GM12878 (cell line): Measurements from ENCODE around the gene OSBPL3.

ENCODE experiments used
- CEBPB ChIP-seq, 2 experiments: fragments of 150-350 bp in 1 of 2; IDR thresholded peaks; 2 replicates each; pipeline ENCODE4 v1.6.1; 2012 to 2014; ENCODE audit warnings: low read depth in 2 of 2, low read length in 2 of 2, borderline replicate concordance in 1 of 2, inconsistent platforms in 1 of 2
- CHD4 ChIP-seq: fragments of 200-600 bp; sonication (generic); IDR thresholded peaks from 2 replicates; pipeline ENCODE4 v1.6.1; 2016; ENCODE audit warnings: mild to moderate bottlenecking
- MXI1 ChIP-seq: fragments of 150-350 bp; IDR thresholded peaks from 2 replicates; pipeline ENCODE4 v1.6.1; 2011; ENCODE audit warnings: low read depth, mild to moderate bottlenecking, inconsistent platforms, low read length, improper control_type of control experiment
- POLR2A ChIP-seq: IDR thresholded peaks from 2 replicates; pipeline ENCODE4 v1.6.1; 2011; ENCODE audit warnings: low read depth, mild to moderate bottlenecking, low read length
- SREBF1 ChIP-seq: IDR thresholded peaks from 2 replicates; pipeline ENCODE4 v1.6.1; 2012; ENCODE audit warnings: mild to moderate bottlenecking, low read length
- TF ChIP-seq, protein P1 (sequence below), 3 experiments: IDR thresholded peaks in 2 of 3; conservative IDR thresholded peaks in 1 of 3; 2 replicates each; pipeline ENCODE4 v1.5.1; 2011; ENCODE audit warnings: low read depth in 3 of 3, low read length in 3 of 3, mild to moderate bottlenecking in 3 of 3, control low read depth in 2 of 3, moderate library complexity in 2 of 3, inconsistent platforms in 1 of 3, mixed read lengths in 1 of 3; ENCODE audit not compliant: control insufficient read depth in 2 of 3, insufficient read depth in 1 of 3; ENCODE audit errors: extremely low read depth in 1 of 3

DNA sequence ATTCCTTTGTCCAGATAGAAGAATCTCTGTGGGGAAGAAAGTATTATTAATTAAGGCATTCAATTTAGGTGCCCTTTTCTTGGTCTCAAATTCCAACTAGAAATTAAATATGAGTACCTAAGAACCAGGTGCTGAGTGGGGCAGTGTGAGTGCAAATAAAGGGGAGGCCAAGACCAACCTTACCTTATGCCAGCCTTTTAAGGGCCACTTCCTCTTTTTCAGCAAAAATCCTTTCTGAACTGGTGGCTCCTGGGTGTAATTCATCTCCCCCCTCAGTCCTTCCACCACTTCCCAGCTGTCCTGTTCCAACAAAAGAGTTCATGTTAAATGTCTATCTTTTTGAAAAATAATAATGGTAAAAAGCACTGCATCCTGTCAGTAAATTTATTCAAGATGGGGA, 108.2 kb downstream of the OSBPL3 start:
- TF ChIP-seq CHD4 = no peak
- no peak for TF ChIP-seq SREBF1
- TF ChIP-seq, protein P1, sequence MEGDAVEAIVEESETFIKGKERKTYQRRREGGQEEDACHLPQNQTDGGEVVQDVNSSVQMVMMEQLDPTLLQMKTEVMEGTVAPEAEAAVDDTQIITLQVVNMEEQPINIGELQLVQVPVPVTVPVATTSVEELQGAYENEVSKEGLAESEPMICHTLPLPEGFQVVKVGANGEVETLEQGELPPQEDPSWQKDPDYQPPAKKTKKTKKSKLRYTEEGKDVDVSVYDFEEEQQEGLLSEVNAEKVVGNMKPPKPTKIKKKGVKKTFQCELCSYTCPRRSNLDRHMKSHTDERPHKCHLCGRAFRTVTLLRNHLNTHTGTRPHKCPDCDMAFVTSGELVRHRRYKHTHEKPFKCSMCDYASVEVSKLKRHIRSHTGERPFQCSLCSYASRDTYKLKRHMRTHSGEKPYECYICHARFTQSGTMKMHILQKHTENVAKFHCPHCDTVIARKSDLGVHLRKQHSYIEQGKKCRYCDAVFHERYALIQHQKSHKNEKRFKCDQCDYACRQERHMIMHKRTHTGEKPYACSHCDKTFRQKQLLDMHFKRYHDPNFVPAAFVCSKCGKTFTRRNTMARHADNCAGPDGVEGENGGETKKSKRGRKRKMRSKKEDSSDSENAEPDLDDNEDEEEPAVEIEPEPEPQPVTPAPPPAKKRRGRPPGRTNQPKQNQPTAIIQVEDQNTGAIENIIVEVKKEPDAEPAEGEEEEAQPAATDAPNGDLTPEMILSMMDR (IDR thresholded peaks at IDR 0.05 in 2 of 3, conservative IDR thresholded peaks at IDR 0.05 in 1 of 3; ENCODE audit: control insufficient read depth in 2 of 3, extremely low read depth in 1 of 3, insufficient read depth in 1 of 3, low read depth in 3 of 3, low read length in 3 of 3) = no peak
- TF ChIP-seq POLR2A = no peak
- TF ChIP-seq CEBPB (IDR thresholded peaks at IDR 0.05; ENCODE audit: borderline replicate concordance in 1 of 2, low read depth in 2 of 2, low read length in 2 of 2) = no peak
- no peak for TF ChIP-seq MXI1
